Activated naive CD8-positive, alpha-beta T cell treated with anti-CD3 and anti-CD28 coated beads, Interleukin-2, amount 50 U/mL, for 16 hours (primary cell): ENCODE results near the gene ADAMTS17.

Experiments
- DNase-seq: peaks from one replicate; pipeline ENCODE4 v3.0.0-alpha.2; 2020; ENCODE audit warnings: low read depth, low spot score

The ADAMTS17 gene

DNA sequence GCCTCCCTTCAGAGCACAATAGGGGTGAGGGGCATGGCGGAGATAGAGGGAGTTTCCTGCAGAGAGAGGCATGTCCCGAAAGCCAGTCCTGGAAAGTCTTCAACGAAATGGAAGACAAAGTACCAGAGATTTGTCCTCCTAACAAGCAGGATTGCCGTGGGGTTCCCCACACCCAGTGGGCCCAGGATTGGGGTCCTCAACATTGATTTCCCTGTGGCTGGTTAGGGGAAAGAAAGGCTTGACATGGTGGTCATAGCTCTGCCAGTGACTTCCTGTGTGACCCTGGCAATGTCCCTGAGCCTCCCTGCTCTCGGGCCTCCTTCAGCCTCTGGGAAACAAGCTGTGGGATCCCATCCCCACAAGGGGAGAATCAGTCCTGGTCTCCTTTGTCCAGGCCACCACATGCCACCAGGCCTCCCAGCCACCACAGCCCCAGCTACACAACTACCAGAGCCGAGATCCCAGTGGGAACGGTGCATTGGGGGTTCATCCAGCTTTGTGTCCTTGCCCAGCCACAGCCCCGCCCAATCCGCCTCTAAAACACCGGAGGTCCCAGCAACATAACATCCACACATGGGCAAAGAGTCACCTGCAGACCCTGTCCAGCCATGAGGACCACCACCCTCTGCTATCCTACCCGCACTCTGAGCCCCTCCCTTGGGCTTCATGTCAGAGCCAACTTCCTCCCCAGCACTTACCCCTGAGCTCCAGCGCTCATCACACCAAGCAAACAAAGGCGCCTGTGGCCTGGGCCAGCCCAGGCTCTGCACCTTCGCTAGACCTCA lies 63.0 kb downstream of the ADAMTS17 start:
- no peak for DNase-seq

- no peak for DNase-seq
These were observed 64.5 kb downstream of the ADAMTS17 start for GRCh38 chr15:100277087-100277855.

DNA sequence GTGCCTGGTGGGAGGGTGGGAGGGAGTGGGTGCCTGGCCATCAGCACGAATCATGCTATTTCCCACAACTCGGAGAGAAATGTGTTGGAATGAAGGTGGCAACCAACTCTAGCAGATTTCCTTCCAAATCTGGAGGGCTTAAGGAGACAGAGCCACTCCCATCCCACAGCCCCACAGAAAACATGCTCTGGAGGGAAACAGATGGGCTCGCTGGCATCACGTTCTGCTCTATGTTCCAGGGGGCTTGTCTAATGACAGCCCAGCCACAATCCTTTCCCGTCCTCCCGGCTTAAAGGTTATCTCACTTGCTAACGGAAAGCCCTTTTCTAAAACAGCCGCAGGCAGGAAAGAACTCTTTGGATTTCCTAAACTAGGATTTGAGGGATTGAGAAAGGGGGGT lies 65.3 kb downstream of the ADAMTS17 start:
- DNase-seq, result no peak

GRCh38 chr15:100275641-100276040 lies 66.1 kb downstream of the ADAMTS17 start:
- no peak for DNase-seq

- DNase-seq, result no peak
These were observed 71.9 kb downstream of the ADAMTS17 start for GRCh38 chr15:100269831-100270230.

DNA sequence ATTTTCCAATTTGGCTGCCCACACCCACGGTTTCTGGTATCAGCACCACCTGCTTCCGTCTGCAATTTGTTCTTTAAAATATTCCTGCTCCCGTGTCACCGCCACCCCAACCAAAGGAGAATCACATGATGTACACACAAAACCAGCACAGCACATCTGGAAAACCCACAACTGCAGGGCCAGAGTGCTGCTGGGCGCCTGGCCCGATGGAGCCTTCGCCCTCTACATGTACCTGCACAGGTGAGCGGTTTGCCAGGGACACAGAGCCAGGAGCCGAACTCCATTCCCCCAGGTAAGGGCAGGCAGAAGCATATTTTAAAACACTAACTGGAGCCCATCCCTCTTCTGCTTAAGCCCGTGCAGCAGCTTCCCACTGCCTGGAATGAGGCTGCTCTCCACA lies 75.6 kb downstream of the ADAMTS17 start:
- no peak for DNase-seq

DNA sequence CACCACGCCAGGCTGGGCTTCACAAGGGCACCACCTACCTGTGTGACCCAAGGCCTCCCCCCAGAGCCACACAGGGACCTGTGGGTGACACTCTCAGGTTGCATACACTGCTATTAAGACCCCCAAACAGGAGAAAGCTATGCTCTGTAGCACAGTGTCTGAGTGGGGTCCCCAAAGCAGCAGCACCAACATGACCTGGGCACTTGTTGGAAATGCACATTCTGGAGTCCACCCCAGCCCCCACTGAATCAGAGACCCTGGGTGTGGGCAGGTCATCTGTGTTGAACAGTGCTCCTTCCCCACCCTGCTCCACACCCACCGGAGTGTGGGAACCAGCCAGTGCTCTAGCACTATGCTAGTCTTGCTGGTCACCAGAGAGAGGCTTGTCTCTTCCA lies 76.1 kb downstream of the ADAMTS17 start:
- no peak for DNase-seq

- no peak for DNase-seq
These were observed 76.7 kb downstream of the ADAMTS17 start for GRCh38 chr15:100264994-100265640.

GRCh38 chr15:100263721-100264455 lies 77.9 kb downstream of the ADAMTS17 start:
- no peak for DNase-seq

DNA sequence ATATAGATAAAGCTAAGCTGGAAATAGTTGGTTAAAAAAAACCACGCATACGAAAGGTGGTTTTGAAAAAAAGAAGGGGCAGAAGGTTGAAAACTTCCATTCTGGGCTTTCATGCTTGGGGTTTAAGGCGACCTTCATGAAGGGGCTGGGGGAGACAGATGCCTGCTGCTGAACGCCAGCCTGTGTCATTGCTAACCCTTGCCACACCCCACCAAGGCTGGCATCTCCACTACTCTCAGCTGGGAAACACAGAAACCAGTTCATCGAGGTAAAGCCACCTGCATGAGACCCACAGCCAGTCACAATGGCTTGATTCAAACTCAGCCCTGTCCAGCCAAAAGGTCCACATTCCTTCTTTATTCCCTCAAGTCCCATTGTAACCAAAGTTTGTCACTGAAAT lies 78.7 kb downstream of the ADAMTS17 start:
- DNase-seq, result no peak

DNA sequence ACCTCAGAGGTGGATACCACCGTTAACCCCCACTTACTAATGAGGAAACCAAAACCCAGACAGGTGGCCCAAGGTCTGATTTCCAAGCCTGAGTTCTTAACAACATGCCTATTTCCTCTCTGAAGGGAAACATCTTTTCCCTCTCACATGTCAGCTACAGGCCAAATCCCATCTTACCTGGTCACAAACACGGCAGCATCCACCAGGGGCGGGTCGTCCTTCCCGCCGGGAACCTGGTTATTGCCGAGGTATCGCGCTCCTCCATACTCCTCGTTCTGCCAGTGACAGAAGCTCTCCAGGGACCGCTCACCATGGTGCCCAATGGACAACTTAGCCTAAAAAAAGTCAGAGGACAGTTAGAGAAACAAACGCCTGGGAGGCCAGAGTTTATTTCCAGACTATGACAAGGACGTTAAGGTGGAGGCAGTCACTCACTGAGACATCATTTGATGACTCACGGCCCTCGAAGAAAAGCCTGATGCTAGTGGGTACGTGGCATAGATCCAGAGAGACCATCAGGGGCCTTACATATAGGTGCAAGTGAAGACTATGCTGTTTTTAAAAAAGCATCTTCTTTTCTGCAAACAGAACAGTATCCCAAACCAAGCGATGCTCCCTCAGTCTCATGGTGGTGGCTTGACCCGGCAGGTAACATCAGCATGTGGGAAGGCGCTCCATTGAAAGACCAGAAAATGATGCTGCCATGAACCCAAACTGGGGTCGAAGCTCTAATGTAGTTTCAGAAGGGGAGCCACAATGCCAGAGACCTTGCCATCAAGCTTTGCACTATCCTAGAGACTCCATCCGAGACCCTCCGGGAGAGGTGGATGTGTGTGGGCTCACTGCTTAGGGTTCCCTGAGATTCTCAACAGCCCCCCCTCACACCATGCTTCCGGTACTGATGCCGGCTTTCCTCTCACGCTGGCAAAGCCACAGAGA lies 80.2 kb downstream of the ADAMTS17 start:
- no peak for DNase-seq

DNA sequence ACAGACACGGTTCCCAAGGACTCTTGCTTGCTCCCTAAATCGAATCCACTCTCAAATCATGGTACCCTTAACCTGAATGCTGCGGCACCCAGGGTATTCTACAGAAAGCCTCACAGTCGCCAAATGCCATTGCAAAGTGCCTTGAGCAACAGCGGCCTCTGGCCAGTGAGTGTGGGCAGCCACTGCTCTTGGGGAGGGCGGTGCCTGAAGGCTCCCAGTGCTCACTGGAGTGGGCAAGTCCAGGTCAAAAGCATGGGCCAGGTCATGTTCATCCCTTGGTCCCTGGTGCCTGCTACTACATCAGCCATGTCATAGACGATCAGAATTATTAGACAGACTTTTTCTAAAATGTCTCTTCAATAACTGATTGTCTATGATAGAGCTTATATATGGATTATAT lies 82.5 kb downstream of the ADAMTS17 start:
- no peak for DNase-seq

DNA sequence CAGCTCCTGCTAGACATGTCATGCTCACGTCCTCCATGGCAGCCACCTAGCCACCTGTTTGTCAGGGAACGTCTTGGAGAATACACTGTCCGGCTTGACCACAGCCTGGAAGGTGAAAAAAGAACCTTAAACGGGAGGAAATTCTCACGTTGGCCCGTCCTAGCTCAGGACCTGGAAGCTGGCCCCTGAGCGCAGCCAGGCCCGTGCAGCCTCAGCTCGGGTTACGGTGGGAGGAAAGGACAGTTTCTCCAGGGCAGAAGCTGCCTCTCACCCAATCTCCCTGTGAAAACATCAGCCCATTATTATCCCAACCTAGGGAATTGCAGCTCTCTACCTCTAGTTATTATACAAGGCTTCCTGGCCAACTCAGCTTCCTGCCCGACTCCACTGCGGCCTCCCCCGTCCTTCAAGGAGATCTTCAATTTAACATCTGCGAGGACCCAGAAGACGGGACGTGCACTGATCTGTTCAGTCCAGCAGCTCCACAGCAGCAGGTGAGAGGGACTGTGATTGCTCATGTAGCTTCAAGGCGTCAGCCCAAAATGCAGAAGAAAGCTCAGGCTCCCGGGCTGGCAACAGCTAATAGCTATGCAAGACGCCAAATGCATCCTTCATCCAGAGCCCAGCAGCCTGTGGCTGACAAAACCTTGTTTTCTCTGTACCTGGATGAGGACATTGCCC lies 84.7 kb downstream of the ADAMTS17 start:
- DNase-seq, result no peak

DNA sequence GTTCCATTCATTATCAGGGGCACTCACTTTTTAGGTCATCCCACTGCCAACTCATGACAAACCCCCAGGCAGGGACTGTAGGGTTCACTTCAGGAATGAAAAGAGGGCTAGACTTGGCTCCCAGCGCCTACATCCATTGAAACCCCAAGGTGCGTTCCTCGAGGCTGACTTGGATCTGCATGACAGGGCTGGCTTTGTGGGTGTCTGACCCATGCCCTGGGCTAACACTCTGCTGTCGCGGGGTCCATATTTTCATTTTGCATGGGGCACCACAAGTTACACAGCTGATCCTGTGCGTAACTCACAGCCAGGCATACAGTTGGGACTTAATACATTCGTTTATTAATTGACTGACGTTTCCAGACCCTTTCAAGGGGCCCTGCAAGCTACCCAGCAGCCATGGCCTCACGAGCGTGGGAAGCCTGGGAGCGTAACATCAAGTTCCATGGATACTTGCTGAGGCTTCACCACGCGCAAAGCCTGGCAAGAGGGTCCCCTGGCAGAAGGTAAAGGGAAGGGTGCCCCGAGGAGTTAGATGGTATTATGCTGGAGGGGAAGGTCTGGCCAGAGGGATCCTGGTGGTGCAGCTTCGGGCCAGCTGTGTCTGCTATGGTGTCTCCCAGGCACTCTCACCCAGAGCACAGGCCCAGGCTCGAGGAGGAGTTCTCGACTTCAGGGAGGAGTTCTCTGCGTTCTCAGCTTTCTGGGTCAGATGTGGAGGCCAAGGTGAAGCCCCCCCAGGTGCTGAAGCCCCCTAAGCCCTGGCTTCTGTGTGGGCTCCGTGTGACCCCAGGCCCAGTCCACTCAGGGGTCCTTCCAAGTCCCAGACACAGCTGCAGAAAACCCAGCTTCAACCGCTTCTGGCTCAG lies 85.4 kb downstream of the ADAMTS17 start:
- no peak for DNase-seq

DNA sequence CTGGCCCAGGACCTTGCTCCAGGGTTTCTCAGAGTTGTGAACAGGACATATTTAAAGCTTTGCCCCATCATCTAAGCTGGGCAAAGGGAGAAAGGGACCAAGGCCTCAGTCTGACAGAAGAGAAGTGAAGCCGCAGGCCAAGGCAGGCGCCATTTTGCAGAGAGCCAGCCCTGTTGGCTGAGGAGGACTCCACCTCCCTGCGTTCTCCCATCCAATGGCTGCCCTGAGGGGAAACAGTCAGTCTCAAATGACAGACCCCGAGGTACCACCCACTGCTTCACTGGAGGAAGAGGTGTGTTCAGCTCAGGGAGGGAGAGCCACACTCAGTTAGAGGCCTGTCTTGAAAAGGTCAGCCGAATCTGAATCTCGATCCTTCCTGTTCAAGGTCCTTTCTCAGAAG lies 86.1 kb downstream of the ADAMTS17 start:
- DNase-seq, result no peak

- no peak for DNase-seq
These were observed 87.1 kb downstream of the ADAMTS17 start for GRCh38 chr15:100254691-100255090.

GRCh38 chr15:100254285-100254684 lies 87.5 kb downstream of the ADAMTS17 start:
- no peak for DNase-seq

- no peak for DNase-seq
These were observed 88.1 kb downstream of the ADAMTS17 start for GRCh38 chr15:100253640-100254039.

GRCh38 chr15:100252779-100253417 lies 88.9 kb downstream of the ADAMTS17 start:
- no peak for DNase-seq
